ENCODE measurements around the gene CEP85L.

Gene CEP85L

DNA sequence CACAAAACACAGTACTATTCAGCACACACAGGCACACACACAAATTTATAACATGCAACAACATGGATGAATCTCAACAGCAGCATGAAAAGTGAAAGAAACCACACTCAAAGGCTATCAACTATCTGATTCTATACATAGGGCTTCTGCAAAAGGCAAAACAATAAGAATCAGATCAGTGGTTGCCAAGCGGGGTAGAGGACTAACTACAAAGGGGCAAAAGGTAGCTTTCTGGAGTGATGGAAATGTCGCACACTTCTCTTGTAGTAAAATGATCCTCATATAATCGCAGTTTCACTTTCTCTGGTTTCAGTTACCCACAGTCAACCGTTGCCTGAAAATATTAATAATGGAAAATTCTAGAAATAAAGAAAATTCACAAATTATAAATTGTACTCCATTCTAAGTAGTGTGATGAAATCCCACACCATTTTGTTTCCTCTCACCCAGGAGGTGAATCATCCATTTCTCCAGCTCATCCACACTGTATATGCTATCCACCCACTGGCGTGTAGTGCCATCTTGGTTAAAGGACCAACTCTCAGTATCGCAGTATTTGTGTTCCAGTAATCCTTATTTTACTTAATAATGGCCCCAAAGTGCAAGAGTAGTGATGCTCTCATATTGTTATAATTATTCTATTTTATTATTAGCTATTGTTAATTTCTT, 116.1 kb downstream of the CEP85L start:
- DNase-seq: no peak

GRCh38 chr6:118530942-118531341, 120.4 kb downstream of the CEP85L start:
- DNase-seq: no peak

- no peak for DNase-seq
Measured at GRCh38 chr6:118529756-118530155, 121.6 kb downstream of the CEP85L start.

GRCh38 chr6:118528129-118528528, 123.3 kb downstream of the CEP85L start:
- DNase-seq: no peak

DNA sequence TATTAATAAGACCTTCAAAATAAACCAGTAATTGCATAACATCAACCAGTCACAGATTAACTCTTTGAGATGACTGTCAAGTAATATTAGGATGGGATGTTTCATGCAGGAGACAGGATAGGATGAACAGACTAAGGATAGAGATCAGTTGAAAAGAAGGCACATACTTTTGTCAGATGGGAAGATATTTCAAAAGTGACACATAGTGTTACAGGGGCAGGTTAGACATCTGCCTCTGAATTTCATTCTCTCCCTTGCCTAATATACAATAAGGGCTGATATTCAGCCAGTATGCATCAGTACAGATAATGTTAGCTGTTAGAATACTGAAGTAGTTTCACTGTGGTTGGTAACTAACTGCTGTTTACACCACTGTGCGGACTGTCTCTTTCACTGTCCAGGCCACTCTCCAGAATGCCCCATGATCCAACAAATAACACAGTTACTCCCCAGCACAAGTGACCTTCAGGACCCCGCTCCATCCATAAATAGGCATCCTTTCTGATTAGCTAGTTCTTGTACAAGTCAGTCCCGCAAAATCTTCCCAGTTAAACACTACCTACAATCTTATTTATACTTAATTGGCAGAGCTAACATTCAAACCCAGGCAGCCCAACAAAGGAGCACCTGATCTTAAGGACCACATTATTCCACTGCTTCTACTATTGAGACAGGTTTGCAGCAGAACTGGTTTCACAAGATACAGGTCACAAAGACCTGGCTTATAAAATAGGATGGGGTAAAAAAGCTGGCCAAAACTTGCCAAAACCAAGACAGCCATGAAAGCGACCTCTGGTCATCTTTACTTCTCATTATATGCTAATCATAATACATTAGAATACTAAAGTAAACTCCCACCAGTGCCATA, 125.2 kb downstream of the CEP85L start:
- no peak for DNase-seq

GRCh38 chr6:118524686-118525085, 126.7 kb downstream of the CEP85L start:
- no peak for DNase-seq

- DNase-seq: no peak
Measured at GRCh38 chr6:118523216-118523615, 128.2 kb downstream of the CEP85L start.

DNA sequence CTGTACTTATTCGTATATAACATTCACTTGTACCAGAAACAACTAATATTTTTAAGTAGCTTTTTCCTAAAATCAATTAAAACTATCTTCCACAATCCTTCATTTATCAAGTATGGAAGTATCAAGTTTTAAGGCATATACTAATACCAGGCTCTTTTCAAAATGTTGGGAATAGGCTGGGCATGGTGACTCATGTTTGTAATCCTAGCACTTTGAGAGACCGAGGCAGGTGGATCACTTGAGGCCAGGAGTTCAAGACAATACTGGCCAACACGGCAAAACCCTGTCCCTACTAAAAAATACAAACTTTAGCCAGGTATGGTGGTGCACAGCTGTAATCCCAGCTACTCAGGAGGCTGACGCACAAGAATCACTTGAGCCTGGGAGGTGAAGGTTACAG, 129.0 kb downstream of the CEP85L start:
- DNase-seq: no peak

DNA sequence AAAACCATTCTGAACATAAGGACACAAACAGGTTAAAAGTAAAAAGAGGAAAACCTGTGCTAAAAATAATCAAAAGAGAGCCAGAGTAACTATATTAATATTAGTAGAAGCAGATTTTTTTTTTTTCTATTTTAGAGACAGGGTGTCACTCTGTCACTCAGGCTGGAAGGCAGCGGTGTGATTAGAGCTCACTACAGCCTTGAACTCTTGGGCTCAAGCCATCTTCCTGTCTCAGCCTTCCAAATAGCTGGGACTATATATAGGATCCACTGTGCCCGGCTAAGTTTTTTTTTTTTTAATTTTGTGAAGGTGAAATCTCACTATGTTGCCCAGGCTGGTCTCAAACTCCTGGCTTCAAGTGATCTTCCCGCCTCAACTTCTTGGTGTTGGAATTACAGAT, 136.7 kb downstream of the CEP85L start:
- DNase-seq: no peak

DNA sequence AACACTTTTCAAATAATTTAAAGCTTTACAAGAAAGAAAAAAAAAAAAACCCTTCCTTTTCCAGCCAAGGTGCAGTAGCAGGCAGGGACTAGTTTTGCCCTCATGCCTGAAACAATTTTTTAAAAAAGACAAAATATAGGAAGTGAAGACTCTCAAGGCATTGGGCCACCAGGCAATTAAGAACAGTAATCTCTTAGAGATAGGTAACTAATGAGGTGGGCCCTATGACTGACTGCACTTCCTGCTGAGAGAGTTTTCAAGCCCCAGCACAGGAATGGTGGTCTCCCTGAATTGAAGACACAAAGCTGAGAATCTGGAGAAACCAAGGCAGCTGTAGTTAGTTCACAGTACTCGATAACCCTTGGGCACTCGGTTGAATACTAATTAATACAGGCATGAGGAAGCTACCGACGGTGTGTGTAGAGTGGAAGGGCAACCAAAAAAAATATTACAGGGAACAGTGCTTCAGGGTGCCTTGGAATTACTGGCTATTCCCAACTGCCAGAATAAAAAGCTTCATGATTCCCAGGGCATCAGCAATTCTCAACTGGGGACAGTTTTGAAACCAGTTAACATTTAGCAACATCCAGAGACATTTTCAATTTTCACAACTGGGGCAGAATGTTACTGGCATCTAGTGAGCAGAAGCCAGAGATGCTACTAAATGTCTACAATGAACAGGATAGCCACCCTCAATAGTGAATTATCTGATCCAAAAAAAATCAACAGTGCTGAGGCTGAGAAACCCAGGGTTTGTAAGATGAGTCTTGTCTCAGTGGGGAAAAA, 139.3 kb downstream of the CEP85L start:
- DNase-seq: no peak

DNA sequence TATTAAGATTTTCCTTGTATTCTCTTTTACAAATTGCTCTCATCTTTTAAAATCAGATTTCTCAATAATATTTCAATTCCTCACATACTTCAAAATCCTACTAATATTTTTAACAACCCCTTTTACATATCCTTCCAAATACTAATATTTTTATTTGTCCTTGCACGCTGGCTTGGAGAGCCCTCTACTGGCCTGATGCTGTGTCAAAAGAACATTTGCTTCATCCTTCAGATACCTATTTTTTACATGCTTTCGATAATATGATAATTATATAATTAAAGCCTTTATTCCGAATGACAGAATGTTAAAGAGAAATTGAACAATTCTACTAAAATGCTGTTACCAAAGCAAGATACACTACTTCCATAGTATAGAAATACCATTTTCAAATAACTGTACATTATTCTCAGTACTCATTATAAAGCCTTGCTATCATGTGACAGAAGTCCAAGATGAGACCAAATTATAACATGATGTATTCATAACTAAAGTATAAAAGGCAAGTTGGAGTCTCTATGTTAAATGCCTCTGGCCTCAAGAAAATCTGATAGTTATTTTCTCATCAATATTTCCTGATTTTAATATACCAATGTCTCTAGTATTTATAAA, 142.3 kb downstream of the CEP85L start:
- no peak for DNase-seq

GRCh38 chr6:118507636-118508035, 143.8 kb downstream of the CEP85L start:
- no peak for DNase-seq

- no peak for DNase-seq
Measured at GRCh38 chr6:118506071-118506638, 145.2 kb downstream of the CEP85L start.

GRCh38 chr6:118505656-118506055, 145.7 kb downstream of the CEP85L start:
- no peak for DNase-seq

DNA sequence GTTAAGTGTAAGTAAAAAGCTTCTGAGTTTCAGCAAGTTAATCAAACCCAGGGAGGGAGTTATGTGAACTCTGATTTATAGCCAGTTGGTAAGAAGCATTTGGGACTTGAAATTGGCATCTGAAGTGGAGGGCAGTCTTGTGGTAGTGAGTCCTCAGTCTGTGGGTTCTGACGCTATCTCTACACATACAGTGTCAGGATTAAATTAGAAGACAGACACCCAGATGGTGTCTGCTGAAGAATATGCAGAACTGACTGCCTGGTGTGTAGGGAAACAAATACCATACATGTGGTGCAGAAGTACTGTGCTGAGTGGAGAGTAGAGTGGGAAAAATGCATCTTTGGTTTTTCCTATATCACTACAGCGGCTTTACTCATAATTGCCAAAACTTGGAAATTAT, 146.8 kb downstream of the CEP85L start:
- DNase-seq: no peak

GRCh38 chr6:118502169-118502568, 149.2 kb downstream of the CEP85L start:
- no peak for DNase-seq

DNA sequence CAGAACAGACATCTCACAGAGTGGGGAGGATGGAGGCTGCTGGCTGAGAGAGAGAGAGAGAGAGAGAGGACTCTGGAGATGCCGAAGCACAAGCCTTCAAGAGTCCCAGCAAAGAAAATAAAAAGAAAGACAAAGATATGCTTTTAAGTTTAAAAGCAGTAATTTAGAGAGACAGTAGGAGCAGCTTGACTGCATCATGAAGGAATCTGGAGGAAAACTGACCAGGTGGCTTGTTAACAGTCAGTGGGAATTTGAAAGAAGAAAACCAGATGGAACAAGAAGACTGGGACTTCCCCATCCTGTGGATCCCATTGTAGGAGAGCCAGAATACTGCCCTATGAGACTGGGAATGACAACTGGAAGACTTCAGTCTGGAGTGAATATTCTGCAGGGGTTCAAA, 149.6 kb downstream of the CEP85L start:
- DNase-seq: no peak

GRCh38 chr6:118501099-118501498, 150.3 kb downstream of the CEP85L start:
- no peak for DNase-seq

GRCh38 chr6:118500130-118501015, 151.0 kb downstream of the CEP85L start:
- DNase-seq: no peak

- DNase-seq: no peak
Measured at GRCh38 chr6:118495485-118496280, 155.7 kb downstream of the CEP85L start.

GRCh38 chr6:118494091-118494490, 157.3 kb downstream of the CEP85L start:
- DNase-seq: no peak

Data from GDM1 (cell line).